Loucy (cell line): ENCODE measurements around the gene SLC35G1.

Source experiments
- H2AFZ ChIP-seq: fragments of 200-600 bp; sonication (generic); 2 replicates; pipeline ENCODE4 v1.6.0; 2016; ENCODE audit warnings: antibody characterized with exemption, mild to moderate bottlenecking, low read length, moderate library complexity
- H3F3A ChIP-seq: fragments of 200-600 bp; 2 replicates; pipeline ENCODE4 v1.6.0; 2016; ENCODE audit warnings: antibody characterized with exemption, low read depth, mild to moderate bottlenecking
- H3K27me3 ChIP-seq: fragments of 200-600 bp; sonication (generic); 2 replicates; pipeline ENCODE4 v1.6.1; 2014; ENCODE audit warnings: low read length, mild to moderate bottlenecking; ENCODE audit not compliant: insufficient read depth, poor library complexity, severe bottlenecking
- H3K36me3 ChIP-seq: fragments of 200-600 bp; sonication (generic); 2 replicates; pipeline ENCODE4 v1.6.1; 2016; ENCODE audit warnings: low read length; ENCODE audit not compliant: insufficient read depth
- H3K4me1 ChIP-seq: fragments of 200-600 bp; sonication (generic); 2 replicates; pipeline ENCODE4 v1.5.1; 2014; ENCODE audit warnings: low read length, mild to moderate bottlenecking; ENCODE audit not compliant: insufficient read depth, poor library complexity, severe bottlenecking
- H3K4me2 ChIP-seq: fragments of 200-600 bp; sonication (generic); 2 replicates; pipeline ENCODE4 v1.6.0; 2014; ENCODE audit warnings: antibody characterized with exemption, low read length, low read depth, mild to moderate bottlenecking; ENCODE audit not compliant: poor library complexity, severe bottlenecking
- H3K4me3 ChIP-seq: fragments of 200-600 bp; sonication (generic); 2 replicates; pipeline ENCODE4 v1.5.1; 2014; ENCODE audit warnings: low read length, mild to moderate bottlenecking, mixed read lengths; ENCODE audit not compliant: poor library complexity, severe bottlenecking
- H3K79me2 ChIP-seq: fragments of 200-600 bp; sonication (generic); 2 replicates; pipeline ENCODE4 v1.6.1; 2014; ENCODE audit warnings: low read length; ENCODE audit not compliant: insufficient read depth
- H3K9ac ChIP-seq: fragments of 200-600 bp; sonication (generic); 2 replicates; pipeline ENCODE4 v1.6.0; 2014; ENCODE audit warnings: mild to moderate bottlenecking, low read depth, low read length, moderate library complexity; ENCODE audit not compliant: poor library complexity, severe bottlenecking
- H3K9me2 ChIP-seq: fragments of 200-600 bp; sonication (generic); replicated peaks from 2 replicates; pipeline ENCODE4 v1.6.1; 2016; ENCODE audit warnings: low read depth, low read length, mixed read lengths
- H3K9me3 ChIP-seq: fragments of 200-600 bp; sonication (generic); 2 replicates; pipeline ENCODE4 v1.6.1; 2014; ENCODE audit warnings: mild to moderate bottlenecking, antibody characterized with exemption, low read length, low read depth; ENCODE audit not compliant: insufficient read depth
- H4K20me1 ChIP-seq: fragments of 200-600 bp; sonication (generic); 2 replicates; pipeline ENCODE4 v1.6.0; 2014; ENCODE audit warnings: antibody characterized with exemption, low read length, mild to moderate bottlenecking; ENCODE audit not compliant: insufficient read depth, poor library complexity, severe bottlenecking
- CTCF ChIP-seq: fragments of 200-600 bp; sonication (generic); conservative IDR thresholded peaks from 2 replicates; pipeline ENCODE4 v1.5.1; 2014; ENCODE audit warnings: mild to moderate bottlenecking, antibody characterized with exemption, low read length
- EZH2phosphoT487 ChIP-seq: fragments of 200-600 bp; IDR thresholded peaks from 2 replicates; pipeline ENCODE4 v1.6.1; 2018; ENCODE audit warnings: antibody characterized with exemption, mild to moderate bottlenecking, moderate library complexity, borderline replicate concordance

Gene SLC35G1

GRCh38 chr10:93911866-93912265 lies 18.1 kb downstream of the SLC35G1 start:
- Histone ChIP-seq H3K4me3 (no peak overlapping the region), H3K4me2 (no peak overlapping the region), H3K9ac (no peak overlapping the region), H2AFZ (no peak overlapping the region), H3K79me2 (no peaks in the 10 kb centered on the region), H3F3A (no peaks in the 10 kb centered on the region), H3K36me3 (no peaks in the 10 kb centered on the region), H3K9me3 (no peaks in the 10 kb centered on the region), H4K20me1 (no peaks in the 10 kb centered on the region), H3K9me2 (no peaks in the 10 kb centered on the region), H3K27me3 (no peaks in the 10 kb centered on the region), H3K4me1 (no peaks in the 10 kb centered on the region)
- TF ChIP-seq CTCF (no peak), EZH2phosphoT487 (no peak)

- H3K4me3 ChIP-seq = no peak overlapping the region
- no peaks in the 10 kb centered on the region for H3K79me2 ChIP-seq
- no peak overlapping the region for H3K4me2 ChIP-seq
- no peaks in the 10 kb centered on the region for H3K27me3 ChIP-seq
- H4K20me1 ChIP-seq = no peaks in the 10 kb centered on the region
- no peaks in the 10 kb centered on the region for H3K9me3 ChIP-seq
- H2AFZ ChIP-seq = no peak overlapping the region
- H3F3A ChIP-seq = no peaks in the 10 kb centered on the region
- H3K4me1 ChIP-seq = no peaks in the 10 kb centered on the region
- no peaks in the 10 kb centered on the region for H3K36me3 ChIP-seq
- H3K9ac ChIP-seq = no peak overlapping the region
- TF ChIP-seq CTCF (no peak), EZH2phosphoT487 (no peak)
- H3K9me2 ChIP-seq = no peaks in the 10 kb centered on the region
These were observed 18.7 kb downstream of the SLC35G1 start for GRCh38 chr10:93912444-93912843.

- Histone ChIP-seq H3K4me2 (no peak overlapping the region), H3K9me3 (no peaks in the 10 kb centered on the region), H3K36me3 (no peaks in the 10 kb centered on the region), H3K79me2 (no peaks in the 10 kb centered on the region), H3K9ac (no peak overlapping the region), H3K27me3 (no peaks in the 10 kb centered on the region), H4K20me1 (no peaks in the 10 kb centered on the region), H3K4me1 (no peaks in the 10 kb centered on the region), H3K9me2 (no peaks in the 10 kb centered on the region), H2AFZ (no peak overlapping the region), H3K4me3 (no peak overlapping the region), H3F3A (no peaks in the 10 kb centered on the region)
- TF ChIP-seq CTCF = no peak
- TF ChIP-seq EZH2phosphoT487 = no peak
These were observed 19.9 kb downstream of the SLC35G1 start for GRCh38 chr10:93913706-93914105.
